K562 (cell line): ENCODE data around the gene YTHDF1. TPM values are rescaled to one million over a fixed set of nuclear protein-coding genes. Genes with fewer than 3 reads are reported as not detected.

ENCODE experiments used
- ATAC-seq: fragments of 200-7000 bp; cut with Tn5 transposase; 3 replicates; pipeline ENCODE4 v1.9.1; 2020; ENCODE audit warnings: moderate library complexity
- BruUV-seq: library from RNA; stranded (reverse); fragments of 400-500 nt; replicated peaks from 2 replicates; lab custom pipeline; 2021; lab: Mats Ljungman, UMichigan
- CTCF ChIA-PET: fragments of 300-600 bp; formaldehyde crosslinking; extraction: SDS; loops from one replicate; lab custom pipeline; 2021; ENCODE audit warnings: low intra/inter-chr PET ratio; lab: Yijun Ruan, JAX
- POLR2A ChIA-PET: fragments of 300-600, 350-650 bp; sonication (Branson Sonifier 250); formaldehyde crosslinking; extraction: SDS; loops from one replicate; lab custom pipeline; 2021; ENCODE audit warnings: antibody characterized with exemption, inconsistent platforms; lab: Yijun Ruan, JAX
- DNase-seq, 4 experiments: peaks; one replicate each; pipeline versions ENCODE4 v3.0.0 to v3.0.0-alpha.2; 2011 to 2018; ENCODE audit warnings: low spot score in 3 of 4, mixed read lengths in 3 of 4; ENCODE audit errors: extremely low read depth in 1 of 4
- FAIRE-seq: peaks from 2 replicates; lab custom pipeline; 2011; peaks lifted over from hg19 to GRCh38; lab: Jason Lieb, UNC
- H2AFZ ChIP-seq: 2 replicates; pipeline ENCODE4 v1.6.0; 2011; ENCODE audit warnings: low read depth, low read length, control low read depth, inconsistent platforms
- H3K27ac ChIP-seq: fragments of 200-600 bp; 3 replicates; pipeline ENCODE4 v1.8.0; 2011; ENCODE audit warnings: low read depth, mild to moderate bottlenecking, control low read depth, inconsistent platforms, low read length, moderate library complexity, mixed read lengths; ENCODE audit errors: extremely low read depth
- H3K27me3 ChIP-seq, 2 experiments: fragments of 300-600 bp in 1 of 2; 2 replicates in 1 of 2; 3 replicates in 1 of 2; pipeline versions ENCODE4 v1.6.0 to v1.8.0; 2011; ENCODE audit warnings: inconsistent platforms in 2 of 2, low read length in 2 of 2, mild to moderate bottlenecking in 1 of 2, mixed read lengths in 1 of 2, moderate library complexity in 1 of 2; ENCODE audit not compliant: control insufficient read depth in 2 of 2, insufficient read depth in 2 of 2
- H3K36me3 ChIP-seq: fragments of 300-600 bp; 3 replicates; pipeline ENCODE4 v1.8.0; 2011; ENCODE audit warnings: mild to moderate bottlenecking, low read length, inconsistent platforms; ENCODE audit not compliant: control insufficient read depth, insufficient read depth
- H3K4me1 ChIP-seq, 2 experiments: fragments of 200-600 bp in 1 of 2; replicated peaks in 1 of 2; 2 replicates in 1 of 2; 3 replicates in 1 of 2; pipeline versions ENCODE4 v1.5.1 to v1.8.0; 2011; ENCODE audit warnings: inconsistent platforms in 2 of 2, low read length in 2 of 2, mild to moderate bottlenecking in 1 of 2, mixed read lengths in 1 of 2, moderate library complexity in 1 of 2; ENCODE audit not compliant: control insufficient read depth in 2 of 2, insufficient read depth in 2 of 2
- H3K4me2 ChIP-seq: 2 replicates; pipeline ENCODE4 v1.6.1; 2011; ENCODE audit warnings: low read length, control low read depth, inconsistent platforms, mixed read lengths; ENCODE audit not compliant: insufficient read depth
- H3K4me3 ChIP-seq: fragments of 200-600 bp; sonication (generic), shearing (Covaris generic); 2 replicates; pipeline ENCODE4 v1.5.1; 2016; ENCODE audit warnings: control low read depth, inconsistent platforms
- H3K79me2 ChIP-seq: fragments of 200-600 bp; 3 replicates; pipeline ENCODE4 v1.8.0; 2011; ENCODE audit warnings: low read length, inconsistent platforms; ENCODE audit not compliant: control insufficient read depth, insufficient read depth
- H3K9ac ChIP-seq, 2 experiments: 2 replicates each; pipeline versions ENCODE4 v1.6.0 to v1.6.1; 2011; ENCODE audit warnings: low read depth in 2 of 2, low read length in 2 of 2, control low read depth in 1 of 2, inconsistent platforms in 1 of 2, mild to moderate bottlenecking in 1 of 2, mixed read lengths in 1 of 2; ENCODE audit not compliant: insufficient read depth in 1 of 2
- H3K9me1 ChIP-seq: one replicate; pipeline ENCODE4 v1.6.0; 2011; ENCODE audit warnings: inconsistent platforms, mild to moderate bottlenecking, low read length, moderate library complexity; ENCODE audit not compliant: control insufficient read depth, insufficient read depth
- H3K9me3 ChIP-seq: replicated peaks from 2 replicates; pipeline ENCODE4 v1.5.1; 2011; ENCODE audit warnings: low read depth, low read length, inconsistent platforms; ENCODE audit not compliant: control insufficient read depth, insufficient read depth
- H4K20me1 ChIP-seq: replicated peaks from 2 replicates; pipeline ENCODE4 v1.6.1; 2011; ENCODE audit warnings: low read length, inconsistent platforms, mixed read lengths; ENCODE audit not compliant: control insufficient read depth, insufficient read depth
- PYGO2 ChIP-seq: fragments of 450-650 bp; IDR thresholded peaks from 2 replicates; pipeline ENCODE4 v1.6.1; 2016; ENCODE audit warnings: mild to moderate bottlenecking, missing genetic modification characterization, moderate library complexity, missing compliant biosample characterization
- WGBS: fragments of 100-300 bp; shearing (Covaris generic); methylation state at CpG from one replicate; pipeline ENCODE4 v1.1.6; 2016; ENCODE audit warnings: low coverage, mixed read lengths; ENCODE audit not compliant: insufficient coverage; ENCODE audit errors: missing lambda C conversion rate; 5-methylcytosine and 5-hydroxymethylcytosine counted together
- in situ Hi-C: fragments of 300-500 bp; cut with MboI; formaldehyde crosslinking; loops from 4 replicates; pipeline ENCODE4 v1.15.0; 2018; ENCODE audit warnings: inconsistent platforms, mixed read lengths
- intact Hi-C: fragments of 100-400 bp; cut with micrococcal nuclease; formaldehyde crosslinking; loops from 2 replicates; pipeline ENCODE4 v1.14.2; 2022
- polyA plus RNA-seq, 8 experiments: library from polyadenylated mRNA; depleted of rRNA in 4 of 8; stranded (reverse) in 5 of 8; unstranded in 3 of 8; fragments of >200 nt; fragmentation: Nextera tagmentation in 2 of 8; fragmentation: Illumina TruSeq in 1 of 8; extraction: Ambion mirVana in 2 of 8; extraction: Trizol in 1 of 8; gene quantifications; 2 replicates each; pipeline versions ENCODE4 v1.2.1 to v1.2.3, GENCODE V29; 2011 to 2014; ENCODE audit warnings: inconsistent platforms in 1 of 8, missing spikeins in 1 of 8
- total RNA-seq, 7 experiments: library from RNA; depleted of rRNA in 6 of 7; stranded (reverse); fragments of >200 nt in 6 of 7; fragmentation: Illumina TruSeq in 2 of 7; extraction: Trizol in 2 of 7; gene quantifications; 2 replicates each; pipeline versions ENCODE4 v1.2.1 to v1.2.3, GENCODE V29; 2011 to 2021; ENCODE audit warnings: low replicate concordance in 1 of 7
- TF ChIP-seq, protein P1 (sequence below), 2 experiments: fragments of 450-650 bp; formaldehyde crosslinking in 1 of 2; IDR thresholded peaks; 2 replicates each; pipeline versions ENCODE4 v1.4.0 to v1.6.1; 2014 to 2020; ENCODE audit warnings: mild to moderate bottlenecking in 2 of 2, borderline replicate concordance in 1 of 2, low read depth in 1 of 2

YTHDF1 gene
- total and polyA plus RNA-seq, 9 of the 15 experiments (the other 6 are each of a cell fraction or from before 2014, with no cell fraction given) = 10.1 to 42.4 (median 27.8) TPM

GRCh38 chr20:63172726-63173125 lies 43.2 kb downstream of the YTHDF1 start (continued):
- TF ChIP-seq, protein P1, sequence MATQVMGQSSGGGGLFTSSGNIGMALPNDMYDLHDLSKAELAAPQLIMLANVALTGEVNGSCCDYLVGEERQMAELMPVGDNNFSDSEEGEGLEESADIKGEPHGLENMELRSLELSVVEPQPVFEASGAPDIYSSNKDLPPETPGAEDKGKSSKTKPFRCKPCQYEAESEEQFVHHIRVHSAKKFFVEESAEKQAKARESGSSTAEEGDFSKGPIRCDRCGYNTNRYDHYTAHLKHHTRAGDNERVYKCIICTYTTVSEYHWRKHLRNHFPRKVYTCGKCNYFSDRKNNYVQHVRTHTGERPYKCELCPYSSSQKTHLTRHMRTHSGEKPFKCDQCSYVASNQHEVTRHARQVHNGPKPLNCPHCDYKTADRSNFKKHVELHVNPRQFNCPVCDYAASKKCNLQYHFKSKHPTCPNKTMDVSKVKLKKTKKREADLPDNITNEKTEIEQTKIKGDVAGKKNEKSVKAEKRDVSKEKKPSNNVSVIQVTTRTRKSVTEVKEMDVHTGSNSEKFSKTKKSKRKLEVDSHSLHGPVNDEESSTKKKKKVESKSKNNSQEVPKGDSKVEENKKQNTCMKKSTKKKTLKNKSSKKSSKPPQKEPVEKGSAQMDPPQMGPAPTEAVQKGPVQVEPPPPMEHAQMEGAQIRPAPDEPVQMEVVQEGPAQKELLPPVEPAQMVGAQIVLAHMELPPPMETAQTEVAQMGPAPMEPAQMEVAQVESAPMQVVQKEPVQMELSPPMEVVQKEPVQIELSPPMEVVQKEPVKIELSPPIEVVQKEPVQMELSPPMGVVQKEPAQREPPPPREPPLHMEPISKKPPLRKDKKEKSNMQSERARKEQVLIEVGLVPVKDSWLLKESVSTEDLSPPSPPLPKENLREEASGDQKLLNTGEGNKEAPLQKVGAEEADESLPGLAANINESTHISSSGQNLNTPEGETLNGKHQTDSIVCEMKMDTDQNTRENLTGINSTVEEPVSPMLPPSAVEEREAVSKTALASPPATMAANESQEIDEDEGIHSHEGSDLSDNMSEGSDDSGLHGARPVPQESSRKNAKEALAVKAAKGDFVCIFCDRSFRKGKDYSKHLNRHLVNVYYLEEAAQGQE (IDR thresholded peaks at IDR 0.05; ENCODE audit: borderline replicate concordance) = peak; percentile 50; the same call in 1 of the 2 replicates
- TF ChIP-seq, protein P1 (CRISPR knock-in tag; IDR thresholded peaks at IDR 0.05; ENCODE audit: low read depth) = no peak
- TF ChIP-seq, all 486 proteins: peak for 9

GRCh38 chr20:63171991-63172390 lies 43.9 kb downstream of the YTHDF1 start:
- WGBS = 0% methylated on average over 4 of the region's 5 CpGs
- no peak overlapping the region for H3K27ac ChIP-seq
- BruUV-seq = no TSS peak
- no peak overlapping the region for H3K4me3 ChIP-seq
- no peaks in the 10 kb centered on the region for H3K36me3 ChIP-seq
- intact Hi-C loops = loop anchor here (5.0 kb wide), 1 partner anchor 115 kb away; no protein-coding TSS in a partner anchor
- in situ Hi-C loops = no loop called here
- peaks cover 0 to 40% of the 10 kb centered on the region in 2 experiments; a peak in 2 of 5 replicates for H3K4me1 ChIP-seq
- no peaks in the 10 kb centered on the region for H3K9me3 ChIP-seq
- H2AFZ ChIP-seq = no peak overlapping the region
- POLR2A ChIA-PET = no interaction called here
- no peaks in the 10 kb centered on the region for H3K79me2 ChIP-seq
- H4K20me1 ChIP-seq = peaks cover 4% of the 10 kb centered on the region
- no peak overlapping the region for H3K4me2 ChIP-seq
- FAIRE-seq (no peak), ATAC-seq (no peak), DNase-seq (no peak)
- CTCF ChIA-PET = no interaction called here
- no peak overlapping the region for H3K9ac ChIP-seq
- no peak for TF ChIP-seq PYGO2 (tag)
- TF ChIP-seq, all 486 proteins: peak for 0
- H3K27me3 ChIP-seq = peaks cover 2 to 36% of the 10 kb centered on the region in 2 experiments; a peak in 3 of 5 replicates
- H3K9me1 ChIP-seq = peaks cover 3% of the 10 kb centered on the region
